ENCODE results near the gene GARRE1. TPM values are rescaled to one million over a fixed set of nuclear protein-coding genes. Genes with fewer than 3 reads are reported as not detected.

Gene GARRE1
- total RNA-seq, 1 experiment from 2014 or later = 16.9 TPM

GRCh38 chr19:34299576-34299975 lies 45.2 kb downstream of the GARRE1 start:
- H3K36me3 ChIP-seq (ENCODE audit: control insufficient read depth in 1 of 2, insufficient read depth in 2 of 2, low read length in 2 of 2) = no peaks in the 10 kb centered on the region; a peak in 1 of 4 replicates
- H3K9ac ChIP-seq (ENCODE audit: low read length) = no peak overlapping the region
- no peaks in the 10 kb centered on the region; a peak in 1 of 4 replicates for H3K4me1 ChIP-seq (ENCODE audit: control insufficient read depth in 1 of 2, insufficient read depth in 2 of 2, low read length in 2 of 2)
- no peaks in the 10 kb centered on the region for H3K9me2 ChIP-seq (ENCODE audit: insufficient read depth)
- H3K4me3 ChIP-seq (replicated peaks in 1 of 2; ENCODE audit: low read depth in 1 of 2, low read length in 2 of 2) = no peak overlapping the region
- ATAC-seq (no peak), DNase-seq (ENCODE audit: low read depth, low spot score) (no peak)
- intact Hi-C loops (cut with micrococcal nuclease) = no loop called here
- H3K79me2 ChIP-seq (ENCODE audit: insufficient read depth, low read length) = 0 out of 2 replicates have a peak, but pooled peaks cover 3% of the 10 kb centered on the region
- no peaks in the 10 kb centered on the region for H3K27me3 ChIP-seq (ENCODE audit: insufficient read depth, low read length)
- TF ChIP-seq MAX (IDR thresholded peaks at IDR 0.05) (no peak), EZH2 (IDR thresholded peaks at IDR 0.05) (no peak), ELF1 (IDR thresholded peaks at IDR 0.05; ENCODE audit: borderline replicate concordance, low read depth) (no peak), POLR2A (IDR thresholded peaks at IDR 0.05; ENCODE audit: borderline replicate concordance, extremely low read depth, insufficient read depth, insufficient read length) (no peak), EZH2phosphoT487 (IDR thresholded peaks at IDR 0.05; ENCODE audit: borderline replicate concordance) (no peak), FOSL1 (IDR thresholded peaks at IDR 0.05; ENCODE audit: low read depth) (no peak)
- BruUV-seq (replicated peaks) = no TSS peak
- H3K4me2 ChIP-seq (ENCODE audit: low read length) = no peak overlapping the region
- H4K20me1 ChIP-seq (ENCODE audit: insufficient read depth) = no peaks in the 10 kb centered on the region
- no peak overlapping the region for H3K27ac ChIP-seq (ENCODE audit: low read depth, low read length)
- CTCF ChIA-PET = no interaction called here
- POLR2A ChIA-PET = no interaction called here
- RAD21 ChIA-PET (ENCODE audit: low non-redundant PET in 1 of 2, low total read pairs in 2 of 2, uncharacterized antibody in 2 of 2, unreplicated experiment in 2 of 2) = no interaction called here
- H2AFZ ChIP-seq (ENCODE audit: low read depth, low read length, poor library complexity, severe bottlenecking) = no peak overlapping the region
- no peaks in the 10 kb centered on the region for H3K9me3 ChIP-seq (ENCODE audit: control insufficient read depth in 1 of 2, insufficient read depth in 1 of 2, low read depth in 1 of 2, low read length in 2 of 2)

GRCh38 chr19:34300380-34300779 lies 46.0 kb downstream of the GARRE1 start:
- TF ChIP-seq, protein P1, sequence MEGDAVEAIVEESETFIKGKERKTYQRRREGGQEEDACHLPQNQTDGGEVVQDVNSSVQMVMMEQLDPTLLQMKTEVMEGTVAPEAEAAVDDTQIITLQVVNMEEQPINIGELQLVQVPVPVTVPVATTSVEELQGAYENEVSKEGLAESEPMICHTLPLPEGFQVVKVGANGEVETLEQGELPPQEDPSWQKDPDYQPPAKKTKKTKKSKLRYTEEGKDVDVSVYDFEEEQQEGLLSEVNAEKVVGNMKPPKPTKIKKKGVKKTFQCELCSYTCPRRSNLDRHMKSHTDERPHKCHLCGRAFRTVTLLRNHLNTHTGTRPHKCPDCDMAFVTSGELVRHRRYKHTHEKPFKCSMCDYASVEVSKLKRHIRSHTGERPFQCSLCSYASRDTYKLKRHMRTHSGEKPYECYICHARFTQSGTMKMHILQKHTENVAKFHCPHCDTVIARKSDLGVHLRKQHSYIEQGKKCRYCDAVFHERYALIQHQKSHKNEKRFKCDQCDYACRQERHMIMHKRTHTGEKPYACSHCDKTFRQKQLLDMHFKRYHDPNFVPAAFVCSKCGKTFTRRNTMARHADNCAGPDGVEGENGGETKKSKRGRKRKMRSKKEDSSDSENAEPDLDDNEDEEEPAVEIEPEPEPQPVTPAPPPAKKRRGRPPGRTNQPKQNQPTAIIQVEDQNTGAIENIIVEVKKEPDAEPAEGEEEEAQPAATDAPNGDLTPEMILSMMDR (IDR thresholded peaks at IDR 0.05 in 2 of 3, conservative IDR thresholded peaks at IDR 0.05 in 1 of 3; ENCODE audit: borderline replicate concordance in 1 of 3, insufficient read depth in 1 of 3, low read depth in 2 of 3, low read length in 2 of 3) = no peak
- RAD21 ChIA-PET (ENCODE audit: low non-redundant PET in 1 of 2, low total read pairs in 2 of 2, uncharacterized antibody in 2 of 2, unreplicated experiment in 2 of 2) = no interaction called here
- TSS peak; percentile 68 for BruUV-seq (replicated peaks)

More at GRCh38 chr19:34300380-34300779, 46.0 kb downstream of the GARRE1 start:
- Histone ChIP-seq H3K79me2 (ENCODE audit: insufficient read depth, low read length) (no peaks in the 10 kb centered on the region), H3K9ac (ENCODE audit: low read length) (no peak overlapping the region), H3K4me3 (replicated peaks in 1 of 2; ENCODE audit: low read depth in 1 of 2, low read length in 2 of 2) (no peak overlapping the region), H3K9me3 (ENCODE audit: control insufficient read depth in 1 of 2, insufficient read depth in 1 of 2, low read depth in 1 of 2, low read length in 2 of 2) (no peaks in the 10 kb centered on the region), H3K4me1 (ENCODE audit: control insufficient read depth in 1 of 2, insufficient read depth in 2 of 2, low read length in 2 of 2) (no peaks in the 10 kb centered on the region; a peak in 1 of 4 replicates), H3K36me3 (ENCODE audit: control insufficient read depth in 1 of 2, insufficient read depth in 2 of 2, low read length in 2 of 2) (no peaks in the 10 kb centered on the region; a peak in 1 of 4 replicates), H2AFZ (ENCODE audit: low read depth, low read length, poor library complexity, severe bottlenecking) (no peak overlapping the region), H4K20me1 (ENCODE audit: insufficient read depth) (no peaks in the 10 kb centered on the region), H3K9me2 (ENCODE audit: insufficient read depth) (no peaks in the 10 kb centered on the region), H3K27ac (ENCODE audit: low read depth, low read length) (no peak overlapping the region), H3K27me3 (ENCODE audit: insufficient read depth, low read length) (no peaks in the 10 kb centered on the region), H3K4me2 (ENCODE audit: low read length) (no peak overlapping the region)
- intact Hi-C loops (cut with micrococcal nuclease) = no loop called here
- POLR2A ChIA-PET = no interaction called here
- ATAC-seq (no peak), DNase-seq (ENCODE audit: low read depth, low spot score) (no peak)
- CTCF ChIA-PET = no interaction called here
